HepG2 (cell line): ENCODE measurements around the gene PIK3R5. TPM values are rescaled to one million over a fixed set of nuclear protein-coding genes. Genes with fewer than 3 reads are reported as not detected.

ENCODE experiments used
- ATAC-seq: fragments of 200-7000 bp; cut with Tn5 transposase; 3 replicates; pipeline ENCODE4 v1.9.1; 2020; ENCODE audit warnings: mild to moderate bottlenecking, moderate library complexity
- BruUV-seq: library from RNA; stranded (reverse); fragments of 400-500 nt; replicated peaks from 2 replicates; lab custom pipeline; 2021; lab: Mats Ljungman, UMichigan
- CTCF ChIA-PET: fragments of 300-600 bp; formaldehyde crosslinking; extraction: SDS; loops from one replicate; lab custom pipeline; 2021; ENCODE audit warnings: low total read pairs, inconsistent platforms, low intra/inter-chr PET ratio; lab: Yijun Ruan, JAX
- POLR2A ChIA-PET: fragments of 350-600 bp; sonication (Branson Sonifier 250); formaldehyde crosslinking; loops from one replicate; lab custom pipeline; 2020; ENCODE audit warnings: antibody characterized with exemption, inconsistent platforms; lab: Yijun Ruan, JAX
- DNase-seq: peaks from one replicate; pipeline ENCODE4 v3.0.0-alpha.2; 2015; ENCODE audit warnings: low spot score
- FAIRE-seq: peaks from 3 replicates; lab custom pipeline; 2011; peaks lifted over from hg19 to GRCh38; lab: Jason Lieb, UNC
- H2AFZ ChIP-seq: one replicate; pipeline ENCODE4 v1.6.1; 2011; ENCODE audit warnings: low read length, inconsistent platforms
- H3K27ac ChIP-seq: fragments of 300-600 bp; 3 replicates; pipeline ENCODE4 v1.8.0; 2011; ENCODE audit warnings: mixed run types, mild to moderate bottlenecking, mixed read lengths, low read length, inconsistent platforms; ENCODE audit not compliant: insufficient read depth; ENCODE audit errors: extremely low read length
- H3K27me3 ChIP-seq, 2 experiments: fragments of 200-600 bp in 1 of 2; 2 replicates in 1 of 2; 3 replicates in 1 of 2; pipeline versions ENCODE4 v1.6.0 to v1.8.0; 2011; ENCODE audit warnings: low read length in 2 of 2, mild to moderate bottlenecking in 2 of 2, moderate library complexity in 2 of 2, inconsistent platforms in 1 of 2; ENCODE audit not compliant: insufficient read depth in 2 of 2, control insufficient read depth in 1 of 2
- H3K36me3 ChIP-seq, 2 experiments: fragments of 200-600 bp in 1 of 2; replicated peaks in 1 of 2; 2 replicates in 1 of 2; 3 replicates in 1 of 2; pipeline versions ENCODE4 v1.5.1 to v1.8.0; 2011; ENCODE audit warnings: low read length in 2 of 2, inconsistent platforms in 1 of 2; ENCODE audit not compliant: insufficient read depth in 2 of 2, control insufficient read depth in 1 of 2
- H3K4me1 ChIP-seq: 2 replicates; pipeline ENCODE4 v1.5.1; 2012; ENCODE audit warnings: low read length, inconsistent platforms; ENCODE audit not compliant: insufficient read depth
- H3K4me2 ChIP-seq: 2 replicates; pipeline ENCODE4 v1.6.0; 2011; ENCODE audit warnings: low read depth, low read length, inconsistent platforms
- H3K4me3 ChIP-seq, 3 experiments: fragments of 200-600 bp in 1 of 3; sonication (generic), shearing (Covaris generic) in 1 of 3; replicated peaks in 1 of 3; 2 replicates each; pipeline ENCODE4 v1.5.1; 2011 to 2016; ENCODE audit warnings: low read length in 3 of 3, inconsistent platforms in 2 of 3, low read depth in 2 of 3, mild to moderate bottlenecking in 2 of 3, control low read depth in 1 of 3, mixed read lengths in 1 of 3; ENCODE audit not compliant: insufficient read depth in 1 of 3
- H3K79me2 ChIP-seq: one replicate; pipeline ENCODE4 v1.6.1; 2011; ENCODE audit warnings: low read length, inconsistent platforms; ENCODE audit not compliant: insufficient read depth
- H3K9ac ChIP-seq: 2 replicates; pipeline ENCODE4 v1.6.0; 2011; ENCODE audit warnings: mild to moderate bottlenecking, low read depth, low read length, inconsistent platforms; ENCODE audit not compliant: insufficient read depth
- H3K9me3 ChIP-seq: 2 replicates; pipeline ENCODE4 v1.5.1; 2012; ENCODE audit warnings: mild to moderate bottlenecking, low read length
- H4K20me1 ChIP-seq: 2 replicates; pipeline ENCODE4 v1.6.0; 2011; ENCODE audit warnings: inconsistent platforms, mild to moderate bottlenecking, low read length, moderate library complexity; ENCODE audit not compliant: insufficient read depth
- CREM ChIP-seq, 2 experiments: sonication (generic) in 1 of 2; formaldehyde crosslinking in 1 of 2; IDR thresholded peaks; 2 replicates each; pipeline versions ENCODE4 v1.4.0 to v1.6.1; 2016 to 2020; ENCODE audit warnings: antibody characterized with exemption in 1 of 2, mild to moderate bottlenecking in 1 of 2, missing genetic modification reagents in 1 of 2
- DZIP1 ChIP-seq: sonication (generic); formaldehyde crosslinking; IDR thresholded peaks from 2 replicates; pipeline ENCODE4 v1.5.0; 2020; ENCODE audit warnings: mild to moderate bottlenecking, missing genetic modification reagents
- JUNB ChIP-seq: sonication (generic); formaldehyde crosslinking; IDR thresholded peaks from 2 replicates; pipeline ENCODE4 v1.8.0; 2022; ENCODE audit warnings: missing genetic modification reagents, mild to moderate bottlenecking, borderline replicate concordance
- ZNF20 ChIP-seq: sonication (generic); formaldehyde crosslinking; IDR thresholded peaks from 2 replicates; pipeline ENCODE4 v1.4.0; 2020; ENCODE audit warnings: mild to moderate bottlenecking, moderate library complexity, missing genetic modification reagents
- ZNF562 ChIP-seq: sonication (generic); formaldehyde crosslinking; IDR thresholded peaks from 2 replicates; pipeline ENCODE4 v1.8.0; 2022; ENCODE audit warnings: missing genetic modification reagents, borderline replicate concordance
- WGBS: methylation state at CpG from one replicate; pipeline ENCODE4 v1.1.6; 2017; ENCODE audit warnings: low lambda C conversion rate; 5-methylcytosine and 5-hydroxymethylcytosine counted together
- in situ Hi-C: cut with HindIII; loops from 2 replicates; pipeline ENCODE4 v1.10.0; 2017; ENCODE audit warnings: low pct_unique_long_range_greater_than_20kb; ENCODE audit not compliant: extremely low pct_ligation_motif_present
- intact Hi-C: fragments of 100-400 bp; cut with micrococcal nuclease; formaldehyde crosslinking; loops from one replicate; pipeline ENCODE4 v1.10.0; 2022; ENCODE audit not compliant: unreplicated experiment
- polyA plus RNA-seq, 8 experiments: library from polyadenylated mRNA; depleted of rRNA in 3 of 8; stranded (reverse) in 7 of 8; unstranded in 1 of 8; fragments of >200 nt; fragmentation: Illumina TruSeq in 4 of 8; extraction: Trizol in 4 of 8; gene quantifications; 2 replicates each; pipeline versions ENCODE4 v1.2.1 to v1.2.3, GENCODE V29; 2011 to 2016; ENCODE audit warnings: low read depth in 4 of 8, missing spikeins in 1 of 8, mixed read lengths in 1 of 8; ENCODE audit not compliant: insufficient read depth in 1 of 8
- total RNA-seq, 5 experiments: library from RNA; depleted of rRNA; stranded (reverse); fragments of >200 nt; fragmentation: Illumina TruSeq; extraction: Trizol; gene quantifications; 2 replicates each; pipeline ENCODE4 v1.2.3, GENCODE V29; 2016; ENCODE audit warnings: low read depth in 1 of 5

PIK3R5 gene
- total and polyA plus RNA-seq, 2 of the 13 experiments (the other 11 are each of a cell fraction or from before 2014, with no cell fraction given) = not detected

- TF ChIP-seq JUNB (CRISPR knock-in tag) = no peak
- TF ChIP-seq ZNF20 = no peak
- no peak for TF ChIP-seq DZIP1
- TF ChIP-seq ZNF562 (CRISPR knock-in tag) = no peak
- TF ChIP-seq CREM (IDR thresholded peaks at IDR 0.05) = no peak
- no peak for TF ChIP-seq CREM (CRISPR knock-in tag; IDR thresholded peaks at IDR 0.05)
- ChIA-PET CTCF (no interaction called here), POLR2A (no interaction called here)
- H3K27ac ChIP-seq = no peak overlapping the region
- no peak overlapping the region for H3K9ac ChIP-seq
- 48% methylated on average over 10 of the region's 14 CpGs for WGBS
- in situ Hi-C loops (no loop called here), intact Hi-C loops (no loop called here)
- BruUV-seq = no TSS peak
- H3K36me3 ChIP-seq = no peaks in the 10 kb centered on the region
- no peaks in the 10 kb centered on the region for H4K20me1 ChIP-seq
- no peak overlapping the region for H3K4me2 ChIP-seq
- H3K27me3 ChIP-seq = peaks cover 0 to 1% of the 10 kb centered on the region in 2 experiments; a peak in 1 of 5 replicates
- DNase-seq (no peak), ATAC-seq (no peak), FAIRE-seq (no peak)
- no peak overlapping the region for H2AFZ ChIP-seq
- H3K79me2 ChIP-seq = no peaks in the 10 kb centered on the region
- H3K4me1 ChIP-seq = peaks cover 32% of the 10 kb centered on the region
- H3K9me3 ChIP-seq = no peaks in the 10 kb centered on the region
- no peak overlapping the region for H3K4me3 ChIP-seq
Measured at GRCh38 chr17:8859804-8860430, 105.6 kb downstream of the PIK3R5 start.
